NCI-H187 treated with DMSO at 0.1 percent for 48 hours (cell line): Measurements from ENCODE around the gene IMPACT.

Experiments
- DNase-seq: peaks from one replicate; lab custom pipeline; 2025; lab: John Stamatoyannopoulos, UW

IMPACT gene

DNA sequence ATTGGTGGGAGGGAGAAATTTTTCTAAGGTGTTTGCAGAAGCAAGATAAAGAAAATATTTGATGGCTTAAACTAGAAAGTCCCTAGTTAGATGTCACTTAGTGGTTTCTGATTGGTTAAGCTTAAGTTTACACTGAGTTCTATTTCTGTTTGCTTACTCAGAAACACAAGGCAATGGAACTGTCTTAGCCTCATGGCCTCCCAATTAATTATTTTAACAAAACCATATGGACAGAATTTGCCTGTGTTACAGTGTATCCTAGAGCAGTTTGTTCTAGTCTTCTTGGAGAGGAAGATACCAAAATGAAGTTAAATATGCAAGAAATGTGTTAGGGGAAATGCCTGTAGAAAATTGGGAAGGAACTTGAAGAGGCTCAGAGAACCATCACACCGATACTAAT is 4.6 kb upstream of the IMPACT start:
- no peak for DNase-seq

DNA sequence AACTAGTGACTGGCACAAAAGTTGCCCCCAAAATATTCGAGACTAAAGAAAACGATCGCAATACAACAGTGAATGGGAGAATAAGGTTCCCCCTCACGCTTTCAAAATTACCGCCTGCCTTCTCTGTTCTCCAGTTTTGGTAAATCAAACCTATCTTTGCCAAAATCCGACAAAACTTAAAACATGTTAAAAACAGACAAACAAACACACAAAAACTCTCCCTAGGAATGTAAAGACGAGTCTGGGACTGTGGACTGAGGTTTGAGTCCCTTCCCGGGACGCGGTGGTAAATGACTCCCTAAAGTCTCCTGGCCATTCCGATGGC is 435 bp upstream of the IMPACT start:
- DNase-seq = no peak

DNA sequence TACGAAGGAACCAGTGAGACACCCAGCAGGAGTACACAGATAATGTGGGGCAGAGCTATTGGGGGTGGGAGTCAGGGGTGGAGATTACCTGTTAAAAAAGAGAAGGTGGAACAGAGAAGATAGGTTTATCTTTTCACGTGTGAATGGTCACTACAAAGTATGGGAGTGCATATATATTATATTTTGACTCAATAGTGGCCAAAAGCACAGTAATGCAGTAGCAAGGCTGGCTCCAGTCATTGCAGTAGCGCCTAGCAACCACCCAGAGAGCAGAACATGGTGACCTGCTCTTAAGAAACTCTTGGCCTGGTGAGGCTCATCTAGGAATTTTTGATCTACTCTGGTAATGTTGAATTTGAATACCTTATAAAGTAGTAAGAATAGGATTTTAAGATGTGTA is 1.0 kb downstream of the IMPACT start:
- no peak for DNase-seq

DNA sequence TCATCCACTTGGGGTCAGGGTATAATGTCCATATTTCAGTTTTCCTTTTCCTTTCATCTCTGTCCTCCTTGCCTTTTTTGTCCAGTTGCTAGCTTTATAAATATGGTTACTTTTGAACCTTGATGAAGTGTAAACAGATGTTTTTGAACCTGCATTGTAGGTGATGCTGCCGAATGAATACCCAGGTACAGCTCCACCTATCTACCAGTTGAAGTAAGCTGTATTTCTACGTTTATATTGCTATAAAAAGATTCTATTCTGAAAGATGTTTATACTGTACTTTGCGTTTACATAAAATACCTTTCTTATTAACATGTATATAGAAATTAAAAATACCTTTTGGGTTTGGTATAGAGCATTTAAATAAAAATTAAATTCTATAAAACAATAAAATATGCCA is 2.2 kb downstream of the IMPACT start:
- DNase-seq = no peak

DNA sequence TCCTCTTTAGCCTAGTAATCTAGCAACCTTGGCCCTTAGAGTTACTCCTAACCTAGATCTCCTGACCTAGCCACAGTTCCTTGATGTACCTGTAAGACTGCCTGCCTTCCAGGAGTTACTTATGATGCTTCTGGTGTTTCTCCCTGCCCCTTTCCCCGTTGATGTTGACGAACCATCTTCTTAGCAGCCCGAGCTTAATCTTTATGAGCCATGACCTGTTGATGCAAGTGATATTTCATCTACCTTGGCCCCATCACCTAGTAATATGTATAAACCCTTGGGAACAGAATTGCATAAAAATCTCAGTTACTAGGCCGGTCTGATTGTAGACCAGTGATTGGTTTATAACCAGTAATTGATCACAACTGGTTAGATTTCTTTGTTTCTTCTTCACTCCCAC is 2.7 kb downstream of the IMPACT start:
- DNase-seq = no peak

DNA sequence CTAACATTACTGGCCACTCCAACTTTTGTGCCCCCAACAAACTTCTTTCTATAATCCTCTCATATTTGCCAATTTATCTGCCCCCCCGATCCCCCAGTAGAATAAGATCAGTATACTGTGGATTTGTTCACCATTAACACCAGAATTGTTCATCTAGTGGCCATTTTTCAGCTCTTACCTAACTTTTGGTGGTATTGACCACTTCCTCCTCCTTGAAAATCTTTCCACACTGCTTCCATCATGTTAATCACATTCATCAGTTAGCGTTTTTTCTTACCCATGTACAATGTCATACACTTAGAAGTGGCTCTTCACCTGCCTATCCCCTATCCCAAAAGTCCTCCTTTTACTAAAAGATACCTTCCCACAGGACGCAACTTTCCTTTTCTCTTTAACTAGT is 6.1 kb downstream of the IMPACT start:
- DNase-seq = no peak

DNA sequence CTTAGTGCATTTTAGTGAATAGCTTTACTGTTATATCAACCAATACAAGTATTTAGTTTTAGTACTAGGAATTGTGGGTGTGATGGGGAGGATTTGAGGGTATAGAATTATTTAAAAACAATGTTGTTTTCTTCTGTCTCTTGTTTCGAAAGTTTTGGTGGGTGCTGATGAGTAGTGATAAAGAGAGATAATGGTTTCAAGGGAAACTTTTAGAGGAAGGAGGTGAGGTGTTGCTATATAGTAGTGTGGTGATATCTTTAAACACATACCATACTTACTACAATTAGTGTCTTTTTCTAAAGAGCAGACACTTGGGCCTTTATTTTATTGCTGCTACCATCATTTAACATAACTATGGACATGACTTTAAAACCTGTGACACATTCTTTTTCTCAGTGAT is 10.5 kb downstream of the IMPACT start:
- DNase-seq = no peak

DNA sequence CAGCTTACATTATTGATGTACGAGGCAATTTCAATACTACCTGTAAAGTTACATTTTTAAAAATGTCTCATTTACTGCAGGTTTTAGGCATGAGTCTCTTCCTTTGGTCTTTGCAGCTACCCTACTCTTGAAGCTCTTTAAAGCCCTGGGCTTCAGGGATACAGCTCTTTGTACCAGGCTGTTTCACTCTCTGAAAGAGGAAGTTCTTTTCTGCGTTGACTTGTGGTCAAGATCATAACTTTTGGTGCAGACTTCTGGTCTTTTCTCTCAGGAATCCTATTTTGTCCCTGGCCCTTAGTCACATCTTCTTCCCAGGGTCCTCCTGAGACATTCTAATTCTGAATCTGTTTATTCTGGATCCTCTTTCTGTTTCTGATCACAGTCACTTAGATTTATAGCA is 17.4 kb downstream of the IMPACT start:
- DNase-seq = no peak

DNA sequence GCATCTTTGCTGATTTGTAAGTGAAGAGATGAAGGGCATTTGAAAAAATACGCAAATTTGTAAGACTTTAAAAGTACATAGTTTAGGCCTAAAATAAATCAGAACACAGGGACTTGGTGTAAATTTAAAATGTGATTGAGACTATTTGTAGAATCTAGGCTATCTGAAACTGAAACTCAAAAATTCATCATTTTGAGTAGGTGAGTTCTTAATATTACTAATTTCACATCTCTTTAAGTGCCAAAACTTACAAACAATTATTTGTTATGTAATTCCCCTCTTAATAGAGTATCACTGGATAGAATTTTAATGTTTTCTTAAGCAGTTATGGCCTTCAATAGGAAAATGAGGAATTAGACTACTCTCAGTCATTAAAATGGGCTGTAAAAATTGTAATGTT is 20.0 kb downstream of the IMPACT start:
- no peak for DNase-seq

DNA sequence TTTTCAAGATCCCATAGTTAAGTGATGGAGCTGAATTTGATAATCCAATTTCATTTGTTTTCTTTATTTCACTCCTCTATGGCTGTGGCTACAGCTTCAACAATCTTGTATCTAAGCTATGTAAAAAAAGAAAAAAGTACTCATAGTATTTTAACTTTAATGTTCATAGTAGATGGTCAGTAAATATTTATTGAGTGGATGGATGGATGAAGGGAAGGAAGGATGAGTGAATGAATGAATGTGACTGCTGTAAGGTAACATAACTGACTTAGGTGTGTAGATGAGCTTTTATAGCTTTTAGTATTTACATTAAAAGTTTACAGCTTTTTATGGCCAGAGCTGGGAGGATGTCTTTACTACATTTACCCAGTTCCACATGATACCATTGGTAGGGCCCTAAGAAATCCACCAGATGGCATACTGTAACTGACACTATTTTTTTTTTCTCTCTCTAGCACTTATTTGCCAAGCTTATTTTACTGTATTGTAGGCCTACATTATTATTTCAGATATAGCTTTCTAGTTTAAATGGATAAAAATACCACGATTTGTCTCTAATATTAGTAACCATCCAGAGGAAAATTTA is 20.6 kb downstream of the IMPACT start:
- no peak for DNase-seq

DNA sequence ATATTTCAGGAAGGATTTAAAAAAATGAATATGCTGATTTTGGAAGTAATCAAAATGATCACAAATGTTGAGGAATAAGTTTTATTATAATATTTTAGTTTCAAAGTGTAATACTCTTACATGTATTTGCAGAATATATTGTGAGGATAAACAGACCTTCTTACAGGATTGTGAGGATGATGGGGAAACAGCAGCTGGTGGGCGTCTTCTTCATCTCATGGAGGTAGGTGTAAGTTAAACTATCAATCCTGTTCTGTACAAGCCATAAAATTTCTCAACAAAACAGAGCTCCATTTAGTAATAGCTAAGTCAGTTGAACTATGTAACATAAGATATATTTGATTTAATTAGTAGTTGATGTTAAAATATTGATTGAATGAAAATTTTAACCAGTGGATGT is 21.5 kb downstream of the IMPACT start:
- no peak for DNase-seq

DNA sequence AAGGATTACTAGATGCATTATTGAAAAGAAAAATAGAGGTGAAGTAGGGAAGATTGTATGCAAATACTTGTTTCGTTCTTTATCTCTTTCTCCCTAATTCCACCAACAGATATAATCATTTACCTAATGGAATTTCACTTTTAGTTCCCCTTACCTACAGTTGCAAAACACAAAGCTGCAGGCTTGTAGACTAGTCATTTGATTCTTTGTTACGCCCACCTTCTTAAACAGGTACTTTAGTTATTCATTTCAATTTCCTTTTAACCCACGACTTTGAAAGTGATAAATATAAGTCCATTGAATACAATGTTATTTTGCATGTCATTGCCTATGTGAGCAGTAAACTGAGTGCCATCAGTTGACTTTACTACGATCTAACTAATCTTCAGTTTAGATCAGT is 30.1 kb downstream of the IMPACT start:
- no peak for DNase-seq

DNA sequence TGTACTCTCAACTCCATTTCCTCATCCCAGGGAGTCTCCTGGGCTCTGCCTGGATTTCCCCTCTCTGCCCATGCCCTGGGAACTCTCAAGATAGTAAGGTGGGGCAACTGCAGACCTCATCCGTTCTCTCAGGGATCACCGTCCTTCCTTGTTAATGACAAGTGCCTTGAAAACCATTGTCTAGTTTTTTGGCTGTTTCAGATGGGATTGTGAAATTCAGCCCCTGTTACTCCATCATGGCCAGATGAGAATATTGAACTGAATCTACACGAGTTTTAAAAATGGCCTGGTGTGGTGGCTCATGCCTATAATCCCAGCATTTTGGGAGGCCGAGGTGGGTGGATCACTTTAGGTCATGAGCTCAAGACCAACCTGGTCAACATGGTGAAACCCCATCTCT is 33.3 kb downstream of the IMPACT start:
- no peak for DNase-seq

DNA sequence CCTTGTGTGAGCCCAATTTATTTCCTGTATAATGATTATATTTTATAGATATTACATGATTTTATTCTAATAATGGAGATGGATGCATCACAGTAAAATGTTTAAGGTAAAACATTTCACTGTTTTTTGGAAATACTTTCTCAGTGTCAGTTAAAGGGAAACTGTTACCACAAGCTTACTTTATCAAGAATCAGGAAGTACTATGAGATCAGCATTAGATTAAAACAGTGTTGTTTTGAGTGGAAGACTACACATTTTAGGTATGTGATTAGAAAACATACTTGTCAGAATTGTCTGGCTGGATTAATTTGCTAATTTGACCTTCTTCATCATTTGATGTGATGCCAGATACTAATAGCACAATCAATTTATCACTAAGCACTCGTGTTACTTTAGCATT is 33.9 kb downstream of the IMPACT start, which contains the start of gene HRH4:
HRH4 (plus strand) TSS at position 250 of the 400 bp plus-strand sequence; CDS start at position 342, 92 bp downstream.
- no peak for DNase-seq

DNA sequence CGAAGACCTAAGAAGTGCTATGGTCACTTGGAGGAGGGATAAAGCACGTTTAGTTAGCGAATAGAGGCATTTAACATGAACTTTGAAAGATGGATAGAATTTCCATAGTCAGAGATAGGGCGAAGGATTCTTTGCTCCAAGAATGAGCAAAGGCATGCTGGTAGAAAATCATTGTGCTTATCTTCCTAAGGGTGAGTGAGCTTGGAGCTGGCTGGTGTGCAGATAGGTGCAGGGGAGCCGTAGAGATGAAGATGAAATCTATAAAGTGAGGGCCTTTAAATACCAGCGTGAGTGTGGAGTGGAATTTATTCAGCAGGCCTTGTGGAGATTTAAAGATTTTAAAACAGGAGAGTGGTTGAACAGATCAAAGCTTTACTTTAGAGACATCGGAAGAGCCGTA is 35.5 kb downstream of the IMPACT start:
- no peak for DNase-seq

DNA sequence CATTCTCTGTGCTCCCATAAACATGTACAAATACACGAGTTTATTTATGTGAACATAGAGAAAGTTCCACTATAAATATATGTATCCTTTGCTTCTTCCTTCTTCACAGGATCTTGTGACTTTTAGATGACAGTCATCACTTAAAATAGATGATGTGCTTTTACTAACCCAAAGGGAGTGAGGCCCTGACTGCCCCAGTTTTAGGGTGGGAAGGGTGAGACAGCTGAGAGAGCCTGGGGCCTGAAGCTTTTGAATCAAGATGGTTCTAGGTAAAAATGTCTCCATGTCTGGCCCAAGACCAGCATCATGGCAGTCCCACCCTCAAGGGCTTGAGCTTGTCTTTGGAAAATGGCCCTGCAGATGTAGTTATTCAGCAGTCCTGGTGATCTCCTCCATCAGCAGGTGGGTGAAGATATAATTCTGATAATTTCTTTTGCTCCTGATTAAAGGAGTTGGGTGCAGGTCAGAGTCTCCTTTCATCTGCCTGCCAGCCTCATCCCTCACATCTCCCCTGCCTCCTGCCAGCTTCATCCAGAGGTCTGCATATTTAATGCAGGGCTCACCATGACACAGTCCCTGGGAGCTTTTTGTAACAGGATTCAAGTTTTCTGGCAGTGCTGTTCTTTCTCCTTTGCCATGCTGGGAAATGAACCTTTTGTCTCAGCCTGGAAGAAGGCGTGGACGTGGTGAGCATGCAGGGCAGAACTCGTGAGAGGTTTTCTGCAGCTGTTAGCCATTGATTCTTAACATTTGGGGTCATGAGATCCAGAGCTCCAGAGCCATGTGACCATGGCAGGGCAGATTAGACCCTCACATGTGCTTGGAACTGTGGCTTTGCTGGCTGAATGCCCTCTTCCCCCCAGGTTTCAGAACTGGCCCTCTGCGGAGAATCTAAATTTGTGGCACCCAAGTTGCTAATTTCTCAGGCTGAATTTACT is 36.6 kb downstream of the IMPACT start:
- DNase-seq = no peak

DNA sequence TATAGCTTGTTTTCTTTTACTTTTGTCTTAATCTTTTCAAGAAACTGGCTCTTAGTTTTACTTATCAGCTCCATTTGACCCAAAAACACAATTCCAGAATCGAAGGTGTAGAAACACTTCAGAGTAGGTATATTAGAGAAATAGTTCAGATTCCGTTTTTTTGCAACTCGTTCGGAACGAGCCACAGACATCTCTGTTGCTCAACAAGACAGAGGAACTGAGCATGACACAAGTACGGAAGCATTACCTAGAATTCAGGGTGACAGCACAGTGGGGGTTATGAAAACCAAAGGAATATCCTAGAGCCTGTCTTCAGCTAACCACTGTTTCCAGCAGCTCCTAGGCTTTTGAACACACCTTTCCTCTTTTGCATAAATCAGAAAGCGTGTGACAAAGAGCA is 39.0 kb downstream of the IMPACT start:
- no peak for DNase-seq

DNA sequence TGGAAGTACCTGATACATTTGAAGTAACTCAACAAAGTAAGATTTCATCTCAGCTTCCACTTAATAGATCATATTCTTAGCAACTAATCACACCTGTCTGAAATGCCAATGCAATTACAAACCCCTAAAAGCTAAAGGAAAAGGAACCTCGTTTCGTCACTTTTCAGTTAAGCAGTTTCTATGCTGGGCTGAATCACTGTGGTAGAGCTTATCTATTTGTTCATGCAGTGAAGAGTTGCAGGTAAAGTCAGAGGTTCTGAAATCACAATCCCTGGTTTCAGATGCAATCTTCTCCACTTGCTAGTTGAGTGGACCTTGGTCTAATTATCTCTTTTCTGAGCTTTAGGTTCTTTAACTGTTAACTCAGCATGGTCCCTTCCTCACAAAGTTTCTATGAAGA is 40.3 kb downstream of the IMPACT start:
- no peak for DNase-seq

DNA sequence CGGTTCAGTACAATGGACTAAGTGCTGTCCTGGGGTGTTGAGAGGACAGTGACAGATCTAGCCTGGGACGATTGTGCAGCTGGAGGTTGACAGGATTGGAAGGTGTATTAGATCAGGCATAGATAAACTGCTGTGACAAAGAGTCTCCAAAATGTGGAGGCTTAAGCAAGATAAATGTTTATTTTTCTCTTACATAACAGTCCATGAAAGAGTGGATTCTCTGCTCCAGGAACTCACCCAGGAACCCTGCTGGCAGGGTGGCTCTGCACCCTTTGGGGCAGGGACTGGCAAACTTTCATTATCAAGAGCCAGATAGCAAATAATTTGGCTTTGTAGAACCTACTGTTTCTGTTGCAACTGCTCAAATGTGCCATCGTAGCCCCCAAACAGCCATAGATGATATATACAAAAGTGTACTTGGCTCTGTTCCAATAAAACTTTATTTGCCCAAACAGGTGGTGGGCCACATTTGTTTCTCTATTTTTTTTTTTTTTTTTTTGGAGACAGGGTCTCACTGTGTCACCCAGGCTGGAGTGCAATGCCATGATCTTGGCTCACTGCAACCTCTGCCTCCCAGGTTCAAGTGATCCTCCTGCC is 43.6 kb downstream of the IMPACT start:
- DNase-seq = no peak

DNA sequence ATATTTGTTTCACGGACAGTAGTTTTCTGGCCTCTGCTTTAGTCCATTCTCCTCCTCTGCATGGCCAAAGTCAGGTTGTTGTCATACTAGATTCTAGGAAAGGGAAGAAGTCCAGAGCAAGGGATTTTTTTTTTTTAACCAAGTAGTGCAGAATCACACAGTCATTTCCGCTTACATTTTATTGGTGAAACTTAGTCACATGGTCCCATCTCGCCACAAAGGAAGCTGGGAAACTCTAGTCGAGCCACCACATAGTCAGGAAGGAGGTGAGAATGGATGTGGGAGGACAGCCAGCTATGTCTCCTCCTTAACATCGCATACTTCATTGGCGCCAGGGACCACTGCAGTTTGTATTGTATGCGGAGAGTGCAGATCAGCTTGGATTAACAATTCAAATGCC is 44.3 kb downstream of the IMPACT start:
- DNase-seq = no peak

DNA sequence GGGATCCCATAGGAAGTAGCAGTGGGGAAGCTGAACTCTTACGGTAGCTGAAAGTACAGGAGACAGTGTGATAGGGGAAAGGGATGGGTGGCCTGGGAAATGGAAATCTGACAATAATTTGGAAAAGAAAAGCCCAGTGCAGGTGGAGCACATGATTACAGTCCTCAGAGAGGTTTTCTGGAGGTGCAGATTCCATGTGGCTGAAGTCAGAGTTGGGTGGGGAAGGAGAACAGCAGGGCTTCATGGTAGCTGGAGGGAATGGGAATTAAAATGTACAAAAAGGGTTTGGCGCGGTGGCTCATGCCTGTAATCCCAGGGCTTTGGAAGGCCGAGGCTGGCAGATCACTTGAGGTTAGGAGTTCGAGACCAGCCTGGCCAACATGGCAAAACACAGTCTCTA is 46.1 kb downstream of the IMPACT start:
- no peak for DNase-seq

DNA sequence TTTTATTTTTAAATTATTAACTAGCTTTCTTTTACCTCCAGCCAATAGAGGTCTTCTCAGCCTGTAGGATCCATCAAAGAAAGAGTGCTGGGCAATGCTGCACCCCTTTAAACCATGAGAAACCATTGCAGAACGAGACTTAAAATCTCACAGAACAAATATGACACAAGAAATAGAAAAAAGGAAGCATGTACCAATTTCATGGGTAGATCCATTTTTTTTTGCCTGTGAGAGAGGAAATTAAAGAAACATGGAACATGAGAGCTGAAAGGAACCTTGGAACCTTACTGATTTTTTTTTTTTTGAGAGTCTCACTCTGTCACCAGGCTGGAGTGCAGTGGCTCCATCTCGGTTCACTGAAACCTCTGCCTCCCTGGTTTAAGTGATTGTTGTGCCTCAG is 47.9 kb downstream of the IMPACT start:
- no peak for DNase-seq

DNA sequence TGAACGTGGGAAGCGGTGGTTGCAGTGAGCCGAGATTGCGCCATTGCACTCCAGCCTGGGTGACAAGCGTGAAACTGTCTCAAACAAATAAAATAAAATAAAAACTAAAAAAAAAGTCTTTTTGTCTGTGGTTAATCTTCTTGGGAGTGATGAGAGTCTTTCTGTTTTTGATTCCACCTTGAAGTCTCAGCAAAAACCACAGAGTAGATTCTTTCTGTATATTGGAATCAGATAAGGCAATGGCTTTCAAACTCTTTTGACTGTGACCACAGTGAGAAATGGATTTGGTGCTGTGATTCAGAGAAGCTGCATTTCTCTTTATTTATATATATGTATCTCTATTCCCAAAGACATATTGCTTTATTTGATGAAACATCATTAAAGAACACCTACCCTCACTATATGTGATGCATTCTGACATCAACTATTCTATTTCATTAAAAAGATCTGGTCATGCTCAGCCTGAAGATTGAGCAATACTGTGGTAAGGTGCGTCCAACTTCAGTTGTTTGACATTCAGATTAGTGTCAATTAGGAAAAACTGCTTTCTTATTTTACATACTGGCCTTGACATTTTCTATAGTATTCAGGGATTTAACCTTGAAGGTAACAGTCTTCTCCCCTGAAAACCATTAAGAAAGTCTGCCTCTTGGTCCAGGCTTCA is 49.6 kb downstream of the IMPACT start:
- DNase-seq = no peak
